ENCODE data around the gene ZNRF2. TPM values are rescaled to one million over a fixed set of nuclear protein-coding genes. Genes with fewer than 3 reads are reported as not detected.

The ZNRF2 gene
- total RNA-seq: 8.6 TPM
- long read RNA-seq, transcript ZNRF2-201 (5 exons, 3,460 nt): major isoform, 26 of 30 reads
- long read RNA-seq, partial matches to known transcripts: 0 of 30 reads
- long read RNA-seq, other reads (novel, unspliced or antisense): 4 of 30 reads

DNA sequence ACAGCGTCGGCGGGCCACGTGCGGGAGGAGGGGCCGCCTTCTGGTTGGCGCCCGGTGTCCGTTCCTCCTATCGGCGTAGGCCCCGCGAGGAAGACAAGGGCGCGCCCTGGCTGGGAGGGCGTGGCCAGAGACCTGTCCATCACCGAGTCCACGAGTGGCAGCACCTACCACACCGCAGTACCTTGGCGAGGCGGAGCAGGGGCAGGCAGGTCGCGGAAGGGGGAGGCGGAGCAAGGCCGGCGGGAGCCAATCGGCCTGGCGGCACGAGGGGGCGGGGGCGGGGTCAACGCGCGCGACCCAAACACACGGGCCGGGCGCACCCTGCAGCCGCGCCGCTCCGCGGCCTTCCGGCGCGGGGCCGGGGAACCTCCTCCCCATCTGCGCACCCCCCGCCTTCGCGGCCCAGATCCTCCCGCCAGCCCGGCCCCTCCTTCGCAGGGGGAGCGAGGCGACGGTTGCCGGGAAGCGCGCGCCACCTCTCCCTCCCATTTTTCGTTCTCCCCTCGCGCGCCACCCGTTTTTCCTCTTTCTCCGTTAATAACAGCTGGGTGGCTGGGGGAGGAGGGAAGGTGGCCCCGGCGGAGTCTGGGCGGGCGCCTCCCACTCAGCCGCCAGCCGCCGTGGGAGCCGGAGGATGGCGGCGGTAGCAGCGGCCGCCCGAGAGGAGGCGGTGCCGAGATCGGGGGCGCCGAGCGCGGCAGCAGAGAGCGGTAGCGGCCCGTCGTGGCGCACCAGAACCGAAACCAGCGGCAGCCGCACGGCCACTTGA lies at the start of gene ZNRF2:
TSS of gene ZNRF2 (plus strand) at position 300 of the 769 bp plus-strand sequence. CDS start 761 bp downstream, outside the sequence.
- DNase-seq (peak; percentile 99), ATAC-seq (peak; percentile 94)
- intact Hi-C loops (cut with micrococcal nuclease): no loop called here

DNA sequence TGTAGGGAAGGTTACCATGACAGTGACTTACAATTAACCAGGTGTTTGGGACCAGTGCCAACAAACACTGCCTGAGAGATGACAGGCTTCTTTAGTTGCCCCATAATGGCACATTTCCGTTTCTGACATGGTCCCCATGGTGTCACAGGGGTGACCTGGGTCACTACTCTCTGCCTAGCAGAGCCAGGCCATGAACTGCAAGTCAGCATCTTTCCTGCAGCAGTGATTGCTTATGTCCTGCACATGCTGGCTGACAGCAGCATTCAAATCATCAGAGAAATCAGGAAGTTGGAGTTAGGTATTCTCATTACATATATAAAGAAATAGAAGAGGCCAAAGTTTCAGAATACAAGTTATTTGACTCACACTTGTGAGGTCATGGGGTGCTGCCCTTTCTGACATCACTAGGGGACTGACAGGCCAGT lies 47.1 kb upstream of the ZNRF2 start:
- ATAC-seq: peak; percentile 19
- intact Hi-C loops (cut with micrococcal nuclease): no loop called here
- DNase-seq: no peak

DNA sequence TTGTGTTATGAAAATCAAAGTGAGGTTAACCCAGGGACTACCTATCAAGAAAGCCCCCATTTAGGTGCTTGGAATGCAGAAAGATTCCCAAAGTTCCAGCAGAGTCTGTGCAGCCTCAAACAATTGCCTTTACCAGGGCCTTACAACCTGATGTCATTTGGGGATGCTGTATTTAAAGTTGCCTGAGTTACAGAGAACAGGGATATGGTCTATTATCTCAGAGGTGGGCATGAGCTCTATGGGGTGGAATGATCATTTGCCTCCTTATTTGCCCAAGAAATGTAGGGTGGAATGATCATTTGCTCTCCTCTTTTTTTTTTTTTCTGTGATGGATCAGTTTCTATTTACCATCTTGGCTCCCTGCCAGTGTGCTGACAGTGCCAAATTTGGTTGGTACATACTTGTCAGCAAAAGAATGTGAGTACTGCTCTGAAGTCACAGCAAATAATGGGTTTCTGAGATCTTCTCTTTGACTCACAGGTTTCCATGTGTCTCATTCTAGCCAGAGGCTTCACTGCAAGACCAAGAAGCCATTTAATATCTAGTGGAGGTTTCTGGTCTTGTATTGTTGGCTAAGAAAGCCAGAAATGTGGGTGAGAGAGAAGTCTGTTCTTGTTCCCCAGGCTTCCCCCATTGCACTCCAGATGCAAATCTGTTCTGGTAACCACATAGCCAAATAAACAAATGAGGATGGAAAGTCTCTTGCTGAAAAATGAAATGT lies 45.5 kb upstream of the ZNRF2 start:
- ATAC-seq (peak; percentile 58), DNase-seq (peak; percentile 60)
- intact Hi-C loops (cut with micrococcal nuclease): no loop called here

DNA sequence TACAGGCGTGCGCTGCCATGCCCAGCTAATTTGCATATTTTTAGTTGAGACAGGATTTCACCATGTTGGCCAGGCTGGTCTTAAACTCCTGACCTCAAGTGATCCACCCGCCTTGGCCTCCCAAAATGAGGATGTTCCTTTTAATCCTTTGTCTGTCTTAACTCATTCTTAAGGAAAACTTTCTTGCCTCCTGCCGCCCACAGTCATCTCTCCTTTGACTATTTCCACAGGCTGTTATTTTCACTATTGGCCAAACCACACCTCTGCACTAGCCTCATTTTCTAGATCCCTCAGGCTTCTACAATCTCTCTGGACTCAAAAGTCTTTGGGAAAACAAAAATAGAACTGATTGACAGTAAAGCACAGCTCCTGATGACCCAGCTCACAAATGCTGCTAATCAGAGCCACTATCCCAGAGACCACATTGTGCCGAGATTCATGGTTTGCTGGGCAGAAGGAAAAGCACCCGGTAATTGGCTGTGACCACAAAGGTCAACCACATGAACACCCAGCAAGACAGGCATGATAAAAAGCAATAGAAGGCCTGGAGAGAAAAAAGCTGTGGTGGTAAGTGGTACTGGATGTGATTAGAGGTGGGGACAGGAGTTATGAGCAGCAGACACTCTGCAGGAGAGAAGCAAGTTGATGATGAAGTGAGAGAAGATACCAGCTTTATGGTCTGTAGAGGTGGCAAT lies 44.1 kb upstream of the ZNRF2 start:
- DNase-seq: no peak
- intact Hi-C loops (cut with micrococcal nuclease): no loop called here
- ATAC-seq: peak; percentile 81

DNA sequence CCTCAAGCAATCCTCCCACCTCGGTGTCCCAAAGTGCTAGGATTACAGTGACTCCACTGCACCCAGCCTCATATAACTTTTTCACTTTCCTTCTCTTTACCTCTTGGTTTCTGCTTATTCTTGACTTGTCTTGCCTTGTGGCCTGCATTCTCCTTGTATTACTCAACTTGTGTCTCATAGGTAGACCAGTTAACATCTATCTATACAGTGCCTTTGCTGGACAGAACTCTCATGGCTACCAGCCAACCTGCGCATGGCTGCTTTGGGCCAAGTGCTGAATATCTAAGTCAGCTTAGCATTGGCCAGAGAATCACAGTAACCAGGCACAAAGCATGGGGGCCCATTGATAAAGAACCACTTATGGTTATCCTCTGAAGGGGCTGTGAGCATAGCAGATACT lies 42.6 kb upstream of the ZNRF2 start:
- ATAC-seq: peak; percentile 22
- intact Hi-C loops (cut with micrococcal nuclease): no loop called here
- DNase-seq: no peak

DNA sequence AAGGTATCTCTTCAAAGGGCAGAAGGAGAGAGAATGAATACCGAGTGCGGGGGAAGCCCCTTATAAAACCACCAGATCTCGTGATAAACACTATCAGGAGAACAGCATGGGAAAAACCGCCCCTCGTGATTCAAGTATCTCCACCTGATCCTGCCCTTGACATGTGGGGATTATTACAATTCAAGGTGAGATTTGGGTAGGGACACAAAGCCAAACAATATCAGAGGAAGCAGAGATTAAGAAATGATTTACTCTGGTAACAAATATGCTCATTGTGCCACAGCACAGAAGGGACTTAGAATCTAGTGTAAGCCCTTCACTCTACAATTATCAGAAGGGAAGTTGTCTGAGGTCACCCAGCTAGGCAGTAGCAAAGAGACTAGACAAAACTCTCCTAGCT lies 40.1 kb upstream of the ZNRF2 start:
- DNase-seq (no peak), ATAC-seq (no peak)
- intact Hi-C loops (cut with micrococcal nuclease): no loop called here

DNA sequence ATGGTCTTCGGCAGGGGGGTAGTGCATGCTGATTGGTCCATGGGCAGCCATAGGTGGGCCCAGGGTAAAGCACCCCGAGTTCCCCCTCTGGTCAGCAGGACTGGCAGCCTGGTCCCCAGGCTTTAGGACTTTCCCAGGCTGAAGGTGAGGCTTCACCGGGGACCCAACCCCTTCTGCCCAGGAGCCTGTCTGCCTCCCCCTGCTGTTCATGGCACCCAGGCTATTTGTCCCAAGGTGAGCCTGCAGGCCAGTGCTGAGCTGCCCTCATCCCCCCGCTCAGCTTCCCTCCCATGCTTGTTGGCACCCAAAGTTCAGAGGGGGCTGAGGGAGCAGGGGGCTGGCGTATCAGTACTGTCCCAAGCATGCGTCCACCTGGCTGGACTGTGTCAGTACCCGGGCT lies 38.5 kb upstream of the ZNRF2 start:
- DNase-seq (no peak), ATAC-seq (peak; percentile 7)
- intact Hi-C loops (cut with micrococcal nuclease): no loop called here

DNA sequence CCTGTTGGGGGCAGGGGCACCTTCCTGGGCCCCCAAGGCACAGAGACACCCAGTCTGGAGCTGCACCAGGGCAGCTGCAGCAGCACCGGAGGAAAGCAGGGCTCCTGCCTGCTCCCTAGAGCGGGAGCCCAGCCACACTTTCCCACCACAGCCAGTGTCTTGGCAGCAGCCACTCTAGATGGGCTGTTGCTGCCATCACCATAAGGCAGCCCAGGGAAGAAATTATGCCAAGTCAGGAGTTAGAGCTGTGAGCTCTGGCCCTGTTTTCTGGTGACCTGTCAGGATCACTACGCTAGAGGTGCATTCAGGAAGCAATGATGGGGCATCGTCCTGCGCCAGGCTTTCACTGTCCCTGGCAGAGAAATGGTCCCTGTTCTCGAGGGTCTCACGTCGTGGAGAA lies 38.0 kb upstream of the ZNRF2 start:
- DNase-seq: peak; percentile 46
- ATAC-seq: peak; percentile 82
- intact Hi-C loops (cut with micrococcal nuclease): no loop called here

DNA sequence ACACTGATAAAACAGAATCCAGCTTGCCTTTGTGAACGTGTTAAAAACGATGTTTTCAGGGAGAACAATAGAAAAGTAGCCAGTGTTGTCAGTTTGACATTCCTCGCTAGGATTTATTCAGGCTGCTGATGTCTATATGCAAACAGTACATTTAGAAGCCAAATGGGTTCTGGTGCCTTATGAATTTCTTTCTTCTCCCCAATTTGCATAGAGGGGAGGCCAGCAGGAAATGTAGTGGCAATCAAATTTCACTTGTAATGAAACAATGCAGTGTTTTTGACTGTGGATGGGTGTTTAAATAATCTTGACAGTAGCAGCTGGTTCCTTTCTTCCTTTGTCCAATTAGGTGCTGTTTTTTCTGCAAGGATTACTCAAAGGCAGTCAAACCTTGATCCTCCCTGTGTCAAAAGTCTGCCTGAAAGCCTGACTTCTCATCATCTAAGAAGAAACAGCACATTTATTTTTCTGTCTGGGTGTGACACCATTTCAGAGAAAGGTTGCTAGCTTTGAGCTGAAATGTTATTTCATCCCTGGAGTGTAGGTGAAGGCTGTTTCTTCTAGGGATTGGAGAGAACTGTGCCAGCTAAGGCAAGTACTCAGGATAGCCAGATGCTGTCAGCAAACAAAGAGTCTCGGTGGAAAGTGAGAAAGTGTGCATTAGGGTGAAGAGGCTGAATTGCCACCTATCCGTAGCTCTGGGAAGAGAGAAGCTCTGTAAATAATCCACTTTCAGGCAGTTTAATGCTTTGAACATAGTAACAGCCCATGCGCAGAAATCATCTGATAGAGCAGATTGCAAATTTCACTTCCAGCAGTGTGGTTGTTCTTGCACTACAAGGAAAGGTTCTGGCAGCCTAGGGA lies 36.6 kb upstream of the ZNRF2 start:
- intact Hi-C loops (cut with micrococcal nuclease): no loop called here
- no peak for ATAC-seq
- DNase-seq: no peak

DNA sequence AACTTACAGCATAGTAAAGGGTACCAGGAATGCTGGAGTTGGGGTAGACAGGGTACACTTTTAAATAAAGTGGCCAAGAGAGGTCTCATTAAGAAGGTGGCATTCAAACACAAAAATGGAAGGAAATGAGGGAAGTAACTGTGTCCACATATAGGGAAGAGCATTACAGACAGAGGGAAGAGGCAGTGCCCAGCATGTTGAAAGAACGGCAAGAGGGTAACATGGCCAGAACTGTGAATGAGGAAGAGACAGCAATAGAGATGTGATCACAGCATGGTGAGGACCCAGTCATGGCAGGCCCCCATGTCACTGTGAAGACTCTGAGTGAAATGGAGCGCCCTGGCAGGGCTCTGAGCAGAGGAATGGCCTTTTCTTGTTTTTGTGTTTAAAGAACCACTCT lies 35.1 kb upstream of the ZNRF2 start:
- ATAC-seq: no peak
- DNase-seq: no peak
- intact Hi-C loops (cut with micrococcal nuclease): no loop called here

DNA sequence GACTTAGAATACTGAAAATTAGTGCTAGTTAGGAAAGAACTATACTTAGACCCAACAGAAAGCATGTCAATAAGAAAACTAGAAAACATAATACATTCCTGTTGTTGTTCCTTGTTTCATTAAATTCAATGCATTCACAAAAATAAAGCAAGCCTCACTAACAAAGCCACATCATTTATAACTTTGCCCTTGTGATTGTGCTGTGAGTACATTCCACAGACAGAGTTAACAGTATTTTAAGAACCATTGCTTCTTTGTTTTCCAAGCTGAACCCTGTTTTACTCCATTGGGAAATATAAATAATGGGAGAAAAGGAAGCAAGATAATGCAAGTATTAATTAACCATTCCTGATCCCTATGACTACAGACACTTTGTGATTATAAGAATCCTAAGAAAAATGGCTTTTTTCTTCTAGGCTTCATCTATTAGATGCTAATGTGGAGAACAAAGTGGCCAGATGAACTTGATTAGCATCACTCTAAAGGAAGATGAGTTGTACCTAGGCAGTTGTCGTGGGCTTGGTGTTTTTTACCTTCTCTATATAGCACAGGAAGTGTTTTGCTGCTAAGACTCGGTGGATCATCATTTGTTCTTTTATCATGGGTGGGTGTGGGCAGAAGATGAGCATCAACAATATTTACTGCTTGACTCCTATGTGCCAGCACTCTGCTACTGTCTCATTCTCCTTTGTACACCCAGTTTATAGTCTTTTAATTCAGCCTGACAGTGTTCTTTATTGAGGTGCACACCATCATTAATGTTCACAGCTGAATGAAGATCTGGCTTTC lies 34.2 kb upstream of the ZNRF2 start:
- ATAC-seq (no peak), DNase-seq (no peak)
- intact Hi-C loops (cut with micrococcal nuclease): no loop called here

DNA sequence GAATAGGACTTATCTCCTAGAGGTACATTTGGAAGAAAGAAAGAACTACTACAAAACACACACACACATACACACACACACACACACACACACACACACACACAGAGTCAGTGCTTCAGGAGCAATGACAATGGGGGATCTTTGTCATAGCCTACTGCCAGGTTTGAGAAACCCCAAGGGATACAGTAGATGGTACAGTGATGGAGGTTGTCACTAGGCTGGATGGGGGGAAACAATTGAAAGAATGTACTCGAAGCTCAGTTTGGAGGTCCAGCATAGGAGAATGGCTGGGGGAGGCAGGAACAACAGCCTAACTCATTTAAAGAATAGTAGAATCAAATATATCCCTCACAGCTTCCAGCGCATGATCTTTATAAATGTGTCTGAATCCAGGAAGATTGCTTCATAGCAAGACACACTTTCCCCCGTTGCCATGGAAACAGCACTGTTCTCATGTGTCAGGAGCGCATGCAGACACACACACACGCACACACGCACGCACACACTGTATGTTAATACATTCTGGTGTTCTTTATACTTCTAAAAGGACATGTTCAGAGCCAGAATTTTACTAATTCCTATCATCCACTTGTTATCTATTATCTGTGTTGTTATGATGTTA lies 32.6 kb upstream of the ZNRF2 start:
- DNase-seq: no peak
- intact Hi-C loops (cut with micrococcal nuclease): no loop called here
- no peak for ATAC-seq

DNA sequence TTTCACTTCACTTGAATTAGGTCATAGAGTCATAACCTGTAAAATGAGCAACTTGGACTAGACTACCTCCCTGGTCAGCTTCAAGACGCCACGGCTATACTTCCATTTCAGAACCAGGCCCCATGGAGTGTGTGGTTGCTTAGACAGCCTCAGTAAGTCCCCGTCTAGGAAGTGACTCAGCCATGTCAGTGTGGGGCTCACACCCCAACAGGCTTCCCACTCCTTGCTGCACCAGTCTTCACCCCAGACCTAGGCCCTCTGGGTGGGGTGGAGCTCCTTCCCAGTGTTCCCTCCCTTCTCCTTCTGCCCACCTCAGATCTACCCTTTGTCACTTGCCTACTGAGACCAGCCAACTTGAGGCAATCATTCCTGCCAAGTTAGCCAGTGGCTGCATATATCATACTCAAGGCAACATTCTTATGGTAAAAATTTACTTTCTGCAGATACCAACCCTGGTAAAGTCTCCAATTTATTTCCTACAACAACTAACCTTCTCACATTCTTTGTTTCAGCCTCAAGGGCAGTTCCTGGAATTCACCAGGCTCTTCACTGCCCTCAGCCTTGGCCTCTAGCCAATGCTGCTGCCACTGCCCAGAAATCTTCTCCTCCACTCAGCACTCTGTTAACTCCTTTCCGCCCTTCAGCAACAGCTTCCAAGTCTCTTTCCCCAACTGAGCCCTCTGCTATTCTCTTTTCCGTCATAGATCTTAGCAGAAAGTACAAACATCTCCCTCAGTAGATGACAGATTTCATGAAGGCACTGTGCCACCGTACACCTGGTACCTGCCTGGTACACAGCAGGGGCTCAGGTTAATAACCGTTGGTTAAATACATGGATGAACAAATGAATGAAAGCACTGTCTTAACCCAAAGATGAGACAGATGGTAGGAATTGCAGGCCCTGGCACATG lies 31.3 kb upstream of the ZNRF2 start:
- ATAC-seq: peak; percentile 94
- intact Hi-C loops (cut with micrococcal nuclease): no loop called here

DNA sequence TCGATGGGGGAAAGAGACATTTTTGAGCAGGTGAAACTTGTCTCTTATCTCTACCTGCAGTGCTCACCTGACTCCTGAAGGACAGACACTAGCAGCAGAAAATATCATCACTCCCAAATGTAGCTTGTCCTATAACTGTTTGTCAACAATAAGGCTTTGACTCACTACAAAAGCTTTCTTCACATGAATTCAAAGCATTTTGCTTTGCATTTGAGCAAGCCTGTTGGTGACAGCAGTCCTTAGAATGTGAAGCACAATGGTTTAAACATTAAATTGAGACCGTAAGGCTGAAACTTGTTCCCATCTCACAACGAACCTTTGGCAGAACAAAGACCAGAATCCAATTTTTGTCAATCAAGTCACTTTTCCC lies 30.6 kb upstream of the ZNRF2 start:
- DNase-seq (no peak), ATAC-seq (no peak)
- intact Hi-C loops (cut with micrococcal nuclease): no loop called here

More for the DNA sequence above, 31.3 kb upstream of the ZNRF2 start:
- DNase-seq: peak; percentile 80

DNA sequence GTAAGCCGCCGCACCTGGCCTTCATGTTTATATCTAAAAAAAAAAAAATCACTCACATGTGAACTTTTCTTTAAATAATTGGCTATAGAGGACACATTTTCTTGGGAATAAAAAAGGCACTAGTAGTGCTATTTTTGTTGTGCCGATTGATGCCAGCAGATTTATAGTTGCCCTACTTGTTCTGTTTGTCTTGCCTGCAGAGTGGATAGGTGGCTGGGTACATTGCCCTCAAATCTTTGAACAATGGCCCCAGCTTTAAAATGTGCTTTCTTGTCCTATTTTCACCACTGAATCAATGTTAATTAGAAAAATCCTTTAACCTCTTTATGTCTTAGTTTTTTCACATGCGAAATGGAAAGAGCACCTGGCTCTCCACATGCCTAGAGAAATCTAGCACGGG lies 30.1 kb upstream of the ZNRF2 start:
- intact Hi-C loops (cut with micrococcal nuclease): no loop called here

DNA sequence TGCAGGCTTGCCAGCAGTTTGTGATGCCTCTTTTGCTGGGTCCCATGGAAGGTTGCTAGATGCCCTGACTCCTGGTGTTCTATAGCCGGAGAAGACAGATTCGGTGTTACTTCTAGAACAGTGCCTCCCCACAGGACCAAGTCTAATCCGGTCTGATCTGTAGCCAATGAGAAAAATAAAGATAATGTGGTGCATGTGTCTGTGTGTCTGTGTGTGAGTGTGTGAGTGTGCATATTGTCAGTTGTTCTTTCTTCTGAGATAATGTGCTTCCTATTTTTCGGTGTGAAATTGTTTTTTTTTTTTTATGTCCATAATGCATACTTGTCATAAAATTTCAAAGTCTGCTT lies 29.7 kb upstream of the ZNRF2 start:
- ATAC-seq (no peak), DNase-seq (no peak)
- intact Hi-C loops (cut with micrococcal nuclease): no loop called here

More for the DNA sequence above, 30.1 kb upstream of the ZNRF2 start:
- ATAC-seq: no peak
- DNase-seq: no peak
